Natural killer cell (primary cell): ENCODE measurements around the gene CYFIP2. TPM values are rescaled to one million over a fixed set of nuclear protein-coding genes. Genes with fewer than 3 reads are reported as not detected.

Experiments
- ATAC-seq, 3 donors: fragments of 150-1000 bp in 2 of 3; fragments of 200-7000 bp in 1 of 3; cut with Tn5 transposase; 1 replicate in 1 of 3; 2 replicates in 2 of 3; pipeline ENCODE4 v1.10.0; 2021; ENCODE audit warnings: mild to moderate bottlenecking in 2 of 3, moderate library complexity in 2 of 3
- DNase-seq, 2 donors: peaks; one replicate each; pipeline versions ENCODE4 v3.0.0 to v3.0.0-alpha.2; 2013 to 2021; ENCODE audit warnings: mixed read lengths in 1 of 2
- H3K27ac ChIP-seq: one replicate; pipeline ENCODE4 v1.5.1; 2013; ENCODE audit warnings: mild to moderate bottlenecking, low read length
- H3K27me3 ChIP-seq: one replicate; pipeline ENCODE4 v1.6.1; 2013; ENCODE audit warnings: low read length; ENCODE audit not compliant: control insufficient read depth, insufficient read depth
- H3K36me3 ChIP-seq: one replicate; pipeline ENCODE4 v1.6.1; 2013; ENCODE audit warnings: low read length; ENCODE audit not compliant: control insufficient read depth, insufficient read depth
- H3K4me1 ChIP-seq: one replicate; pipeline ENCODE4 v1.6.1; 2013; ENCODE audit warnings: low read length; ENCODE audit not compliant: control insufficient read depth, insufficient read depth
- H3K4me3 ChIP-seq: one replicate; pipeline ENCODE4 v1.5.1; 2013; ENCODE audit warnings: low read length
- H3K9me3 ChIP-seq: one replicate; pipeline ENCODE4 v1.6.1; 2013; ENCODE audit warnings: low read length; ENCODE audit not compliant: control insufficient read depth, insufficient read depth
- H3K27ac Mint-ChIP-seq, 2 donors: one replicate each; pipeline ENCODE4 v1.8.0; 2022; ENCODE audit warnings: mild to moderate bottlenecking in 2 of 2, mixed read lengths in 2 of 2, moderate library complexity in 1 of 2
- H3K27me3 Mint-ChIP-seq, 2 donors: one replicate each; pipeline ENCODE4 v1.8.0; 2022; ENCODE audit warnings: low read depth in 2 of 2, mixed read lengths in 2 of 2
- H3K36me3 Mint-ChIP-seq: one replicate; pipeline ENCODE4 v1.8.0; 2022; ENCODE audit warnings: mixed read lengths
- H3K4me1 Mint-ChIP-seq, 2 donors: one replicate each; pipeline ENCODE4 v1.8.0; 2022; ENCODE audit warnings: mixed read lengths in 2 of 2
- H3K4me3 Mint-ChIP-seq: one replicate; pipeline ENCODE4 v1.8.0; 2022; ENCODE audit warnings: mild to moderate bottlenecking, moderate library complexity, mixed read lengths
- H3K9me3 Mint-ChIP-seq, 2 donors: one replicate each; pipeline ENCODE4 v1.8.0; 2022; ENCODE audit warnings: mixed read lengths in 2 of 2
- CTCF ChIP-seq: fragments of 200-600 bp; IDR thresholded peaks from one replicate; pipeline ENCODE4 v1.8.0; 2022; ENCODE audit warnings: antibody characterized with exemption
- WGBS: methylation state at CpG from one replicate; pipeline ENCODE4 v1.1.7; 2013; ENCODE audit warnings: missing lambda C conversion rate; ENCODE audit not compliant: insufficient coverage; 5-methylcytosine and 5-hydroxymethylcytosine counted together
- intact Hi-C: fragments of 100-400 bp; cut with micrococcal nuclease; formaldehyde crosslinking; loops from one replicate; pipeline ENCODE4 v1.14.2; 2022
- total RNA-seq, 4 donors: library from RNA; stranded (reverse); fragments of 120-200 nt in 1 of 4; gene quantifications; one replicate each; pipeline versions ENCODE4 v1.2.3 to v1.2.4, GENCODE V29; 2013 to 2022

The CYFIP2 gene
- total RNA-seq, 3 donors from 2014 or later (not counting 1 experiment from before 2014, with no cell fraction given): 464 to 542 (median 532) TPM

- no peaks in the 10 kb centered on the region for H3K27me3 Mint-ChIP-seq
- DNase-seq (peak in 1 of 2 donors; percentile 47), ATAC-seq (peak; percentile 48 to 50 (median 49))
- intact Hi-C loops: loop anchor here (5.0 kb wide), 1 partner anchor 39 kb away; no protein-coding TSS in a partner anchor
- peak overlapping the region; percentile 71 to 75 for H3K27ac Mint-ChIP-seq
- H3K4me1 Mint-ChIP-seq: peaks cover 68 to 73% of the 10 kb centered on the region in 2 donors
- peak overlapping the region; percentile 25 for H3K4me3 Mint-ChIP-seq
- H3K36me3 Mint-ChIP-seq: peaks cover 9% of the 10 kb centered on the region
- no peak for TF ChIP-seq CTCF
- no peaks in the 10 kb centered on the region for H3K9me3 Mint-ChIP-seq
- H3K4me1 ChIP-seq: peaks cover 13% of the 10 kb centered on the region
- no peak overlapping the region for H3K4me3 ChIP-seq
- H3K9me3 ChIP-seq: no peaks in the 10 kb centered on the region
- no peaks in the 10 kb centered on the region for H3K27me3 ChIP-seq
- 50% methylated on average over 10 of the region's 10 CpGs for whole genome bisulfite sequencing
- H3K27ac ChIP-seq: peak overlapping the region; percentile 2
- H3K36me3 ChIP-seq: peaks cover 85% of the 10 kb centered on the region
Observed at GRCh38 chr5:157290981-157291711, 25.2 kb downstream of the CYFIP2 start.

- Mint-ChIP-seq H3K36me3 (peaks cover 21% of the 10 kb centered on the region), H3K27ac (peak overlapping the region; percentile 71 to 75)
Observed at GRCh38 chr5:157292599-157292998, 26.7 kb downstream of the CYFIP2 start.

GRCh38 chr5:157294407-157295091 lies 28.6 kb downstream of the CYFIP2 start:
- Histone ChIP-seq H3K4me3 (no peak overlapping the region), H3K27me3 (no peaks in the 10 kb centered on the region), H3K9me3 (no peaks in the 10 kb centered on the region), H3K4me1 (peaks cover 13% of the 10 kb centered on the region), H3K36me3 (peaks cover 81% of the 10 kb centered on the region), H3K27ac (no peak overlapping the region)
- peaks cover 68 to 73% of the 10 kb centered on the region in 2 donors for H3K4me1 Mint-ChIP-seq
- ATAC-seq (no peak), DNase-seq (no peak)
- TF ChIP-seq CTCF: no peak
- peaks cover 36% of the 10 kb centered on the region for H3K36me3 Mint-ChIP-seq
- intact Hi-C loops: loop anchor here (5.0 kb wide), 1 partner anchor 42 kb away; no protein-coding TSS in a partner anchor
- H3K9me3 Mint-ChIP-seq: no peaks in the 10 kb centered on the region
- H3K27ac Mint-ChIP-seq: peak overlapping the region; percentile 81 to 86
- no peak overlapping the region for H3K4me3 Mint-ChIP-seq
- WGBS: 96% methylated on average over 5 of the region's 7 CpGs
- H3K27me3 Mint-ChIP-seq: no peaks in the 10 kb centered on the region

More at GRCh38 chr5:157292599-157292998, 26.7 kb downstream of the CYFIP2 start:
- peak overlapping the region; percentile 25 for H3K4me3 Mint-ChIP-seq
- no peaks in the 10 kb centered on the region for H3K27me3 ChIP-seq
- H3K4me1 ChIP-seq: peaks cover 13% of the 10 kb centered on the region
- peaks cover 76 to 85% of the 10 kb centered on the region in 2 donors for H3K4me1 Mint-ChIP-seq
- no peaks in the 10 kb centered on the region for H3K27me3 Mint-ChIP-seq
- no CpG with 5 or more reads among the region's 3 CpGs for WGBS
- peak; percentile 81 to 90 (median 82) for ATAC-seq
- peaks cover 83% of the 10 kb centered on the region for H3K36me3 ChIP-seq
- no peak for TF ChIP-seq CTCF
- no peak for DNase-seq
- H3K9me3 Mint-ChIP-seq: no peaks in the 10 kb centered on the region
- intact Hi-C loops: loop anchor here (2.0 to 5.0 kb wide), 2 partner anchors 20 to 40 kb away; no protein-coding TSS in a partner anchor
- no peaks in the 10 kb centered on the region for H3K9me3 ChIP-seq
- H3K27ac ChIP-seq: no peak overlapping the region
- no peak overlapping the region for H3K4me3 ChIP-seq
